GM19397 (cell line): Measurements from ENCODE around the gene TTC21A.

ENCODE experiments used
- ATAC-seq: cut with Tn5 transposase; IDR thresholded peaks from one replicate; pipeline ENCODE4 v1.9.1; 2021; ENCODE audit warnings: mild to moderate bottlenecking, moderate library complexity; ENCODE audit not compliant: unreplicated experiment

The TTC21A gene

GRCh38 chr3:39176025-39176714 is 68.7 kb downstream of the TTC21A start:
- ATAC-seq: no peak

DNA sequence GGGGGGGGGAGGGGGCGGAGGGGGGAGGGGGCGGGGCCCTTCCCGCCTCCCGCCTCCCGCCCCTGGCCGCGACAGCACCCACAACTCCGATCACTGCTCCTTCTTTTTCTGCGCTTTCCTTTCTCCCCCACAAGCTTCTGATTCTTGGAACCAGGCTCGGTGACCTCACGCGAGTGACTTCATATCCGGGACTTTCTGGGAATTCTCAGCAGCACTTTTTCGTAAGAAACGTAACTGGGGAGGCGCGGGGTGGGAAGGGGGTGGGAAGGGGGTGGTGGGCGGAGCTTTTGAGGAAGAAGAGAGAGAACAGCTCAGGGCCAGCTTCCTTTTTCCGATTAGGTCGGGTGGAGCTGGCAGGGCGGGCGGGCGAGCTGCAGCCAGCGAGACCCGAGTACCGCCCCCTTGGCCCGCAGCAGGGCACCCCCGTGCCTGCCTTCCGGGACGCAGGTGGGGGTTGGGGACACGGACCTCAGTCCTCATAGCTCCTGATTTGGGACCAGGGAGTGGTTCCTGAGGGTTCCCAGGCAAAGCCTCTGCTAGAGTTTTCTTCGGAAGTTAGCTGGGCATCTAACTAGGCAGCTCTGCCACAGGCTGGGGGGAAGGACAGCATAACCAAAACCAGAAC is 70.3 kb downstream of the TTC21A start:
- no peak for ATAC-seq

GRCh38 chr3:39178553-39178952 is 71.1 kb downstream of the TTC21A start:
- no peak for ATAC-seq

DNA sequence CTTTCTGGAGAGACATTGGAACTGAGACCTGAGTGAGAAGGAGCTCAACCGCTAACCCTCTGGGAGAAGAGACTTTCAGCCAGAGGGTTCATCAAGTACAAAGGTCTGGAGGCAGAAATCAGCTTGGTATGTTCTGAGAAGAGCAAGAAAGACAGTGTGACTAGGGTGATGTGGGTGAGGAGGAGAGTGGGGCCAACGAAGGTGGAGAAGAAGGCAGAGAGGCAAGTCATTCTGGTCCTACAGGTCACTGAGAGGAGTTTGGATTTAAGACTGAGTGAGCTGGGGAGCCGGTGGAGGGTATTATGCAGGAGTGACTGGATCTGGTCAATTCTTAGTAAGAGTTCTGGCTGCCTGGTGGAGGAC is 72.7 kb downstream of the TTC21A start:
- ATAC-seq: no peak

- ATAC-seq: peak; percentile 90
Measured at GRCh38 chr3:39180546-39181346, 73.3 kb downstream of the TTC21A start.

DNA sequence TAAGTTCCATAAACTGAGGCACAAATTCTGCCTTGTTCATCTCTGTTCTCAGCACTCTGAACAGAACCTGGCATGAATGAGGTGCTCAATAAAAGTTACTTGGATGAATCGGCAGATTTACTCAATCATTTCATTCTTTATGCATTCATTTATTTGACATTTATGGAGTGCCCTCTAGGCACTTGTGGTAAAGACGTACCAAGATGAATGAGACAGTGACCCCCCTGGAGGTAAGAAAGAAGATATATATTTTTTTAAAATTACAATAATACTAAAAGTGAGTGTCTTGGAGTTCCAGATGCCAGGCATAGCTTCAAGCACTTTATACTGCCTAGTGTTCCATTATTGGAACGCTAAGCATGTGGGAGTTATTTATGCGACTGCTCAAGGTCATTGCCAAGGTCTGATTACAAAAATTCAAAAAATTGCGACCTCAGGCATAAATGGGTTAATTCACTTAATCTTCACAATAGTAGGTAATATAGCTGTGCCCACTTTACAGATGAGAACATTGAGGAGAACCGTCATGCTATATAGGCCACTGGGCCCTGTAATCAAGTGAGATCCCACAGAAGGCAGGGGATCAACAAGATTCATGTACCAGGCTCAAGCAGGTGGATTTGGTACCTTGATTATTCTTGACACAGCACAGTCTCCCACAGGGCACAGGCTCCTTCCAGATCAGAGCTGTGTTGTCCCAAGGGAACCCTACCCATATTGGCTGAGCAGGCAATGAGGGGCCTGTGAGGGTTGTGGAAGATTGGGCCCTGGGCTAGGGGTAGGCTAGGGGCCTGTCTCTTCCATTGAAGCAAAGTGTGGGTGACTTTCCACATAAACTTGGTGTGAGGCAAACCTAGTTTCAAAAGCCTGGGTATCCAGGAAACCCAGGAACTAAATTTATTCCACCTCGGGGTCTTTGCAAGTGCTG is 74.2 kb downstream of the TTC21A start:
- ATAC-seq: no peak

DNA sequence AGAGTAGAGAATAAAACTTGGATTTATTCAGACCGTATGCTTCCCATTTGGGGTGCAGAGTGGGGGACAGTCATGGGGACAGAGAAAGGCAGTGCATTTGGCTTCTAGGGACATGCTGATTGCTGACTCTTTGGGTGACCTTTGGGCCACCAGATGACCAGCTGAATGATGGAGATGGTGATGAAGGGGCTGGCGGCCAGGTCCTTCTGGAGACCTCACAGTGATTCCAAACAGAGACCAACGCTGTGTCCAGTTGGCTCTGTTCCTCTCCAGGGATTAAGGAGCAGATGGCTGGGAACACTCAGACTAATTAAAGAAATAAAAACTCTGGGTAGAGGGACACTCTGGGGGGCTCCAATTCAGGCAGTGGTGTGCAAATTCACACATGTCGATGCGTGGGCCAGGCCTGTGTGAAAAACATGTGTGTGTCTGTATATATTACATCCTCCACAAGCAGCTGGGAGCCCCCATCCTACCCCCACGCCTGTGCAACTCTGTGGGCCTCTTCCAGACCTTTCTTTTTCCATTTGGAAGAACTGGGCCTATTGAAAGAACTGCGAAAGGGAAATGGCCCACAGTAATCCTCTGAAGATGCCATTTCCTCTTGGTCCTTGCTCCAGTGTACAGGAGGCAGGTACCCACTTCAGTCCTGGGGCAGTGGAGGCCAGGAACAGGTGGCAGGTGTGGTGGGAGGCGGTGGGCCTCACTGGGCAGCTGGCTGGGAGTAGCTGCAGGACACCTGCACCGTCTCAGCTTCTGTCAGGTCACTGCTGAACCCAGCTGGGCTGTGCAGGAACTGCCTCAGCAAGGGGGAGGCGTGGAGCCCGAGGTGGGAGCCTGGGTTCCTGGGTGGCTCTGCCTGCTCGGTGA is 76.0 kb downstream of the TTC21A start:
- ATAC-seq: no peak

DNA sequence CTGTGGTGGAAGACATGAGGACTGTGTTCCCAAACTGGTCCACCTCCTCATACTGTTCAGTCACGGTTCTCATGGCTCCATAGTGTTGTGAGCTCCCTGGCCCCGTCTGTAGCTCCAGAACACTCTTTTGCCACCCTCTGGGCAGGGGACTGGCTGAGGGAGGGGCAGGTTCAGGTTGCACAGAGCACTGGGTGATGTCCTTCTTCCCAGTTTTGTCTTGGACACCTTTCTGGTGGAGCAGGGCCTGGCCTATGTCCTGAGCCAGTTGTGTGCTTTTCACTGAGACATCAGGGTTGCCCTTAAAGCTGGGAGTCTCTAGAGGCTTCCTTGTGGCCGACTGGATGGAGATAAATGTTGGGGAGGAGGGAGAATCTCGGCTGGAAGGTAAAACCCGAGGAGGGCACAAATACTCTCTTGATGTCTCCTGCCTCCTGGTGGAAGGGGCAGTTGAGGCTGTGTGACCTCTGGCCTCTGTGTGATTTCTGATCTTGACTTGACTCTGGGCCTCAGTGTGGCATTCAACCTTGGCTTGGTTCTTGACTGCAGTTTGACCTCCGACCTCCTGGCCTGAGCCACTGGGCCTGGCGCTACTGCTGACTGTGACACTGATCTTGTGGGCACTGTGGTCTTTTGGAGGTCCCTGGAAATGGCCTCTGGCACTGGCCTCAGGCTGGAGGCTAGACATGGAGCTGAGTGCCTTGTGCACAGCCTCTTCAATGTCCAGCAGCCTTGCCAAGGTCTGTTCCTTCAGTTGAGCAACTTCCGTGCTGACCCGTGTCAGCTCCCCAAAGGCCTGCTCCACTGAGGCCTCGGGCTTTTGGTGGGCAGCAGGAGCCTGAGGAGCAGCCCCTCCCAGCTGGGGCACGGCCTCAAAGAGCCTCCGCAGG is 76.8 kb downstream of the TTC21A start:
- no peak for ATAC-seq

DNA sequence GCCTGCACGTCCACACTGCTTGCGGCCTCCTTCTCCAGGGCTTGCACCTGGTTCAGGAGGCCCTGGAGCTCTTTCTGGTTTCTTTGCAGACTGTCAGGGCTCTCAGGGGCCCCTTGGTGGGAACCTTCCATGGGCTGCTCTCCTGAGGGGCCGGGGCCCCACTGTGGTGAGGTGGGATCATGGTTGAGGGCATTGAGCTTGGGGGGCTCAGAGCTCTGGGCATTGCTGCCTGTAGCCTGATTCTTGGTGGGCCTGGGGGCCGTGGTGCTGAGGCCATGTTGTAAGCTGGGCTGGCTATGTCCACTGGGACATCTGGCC is 77.4 kb downstream of the TTC21A start:
- ATAC-seq: no peak

- no peak for ATAC-seq
Measured at GRCh38 chr3:39185326-39185958, 78.0 kb downstream of the TTC21A start.

DNA sequence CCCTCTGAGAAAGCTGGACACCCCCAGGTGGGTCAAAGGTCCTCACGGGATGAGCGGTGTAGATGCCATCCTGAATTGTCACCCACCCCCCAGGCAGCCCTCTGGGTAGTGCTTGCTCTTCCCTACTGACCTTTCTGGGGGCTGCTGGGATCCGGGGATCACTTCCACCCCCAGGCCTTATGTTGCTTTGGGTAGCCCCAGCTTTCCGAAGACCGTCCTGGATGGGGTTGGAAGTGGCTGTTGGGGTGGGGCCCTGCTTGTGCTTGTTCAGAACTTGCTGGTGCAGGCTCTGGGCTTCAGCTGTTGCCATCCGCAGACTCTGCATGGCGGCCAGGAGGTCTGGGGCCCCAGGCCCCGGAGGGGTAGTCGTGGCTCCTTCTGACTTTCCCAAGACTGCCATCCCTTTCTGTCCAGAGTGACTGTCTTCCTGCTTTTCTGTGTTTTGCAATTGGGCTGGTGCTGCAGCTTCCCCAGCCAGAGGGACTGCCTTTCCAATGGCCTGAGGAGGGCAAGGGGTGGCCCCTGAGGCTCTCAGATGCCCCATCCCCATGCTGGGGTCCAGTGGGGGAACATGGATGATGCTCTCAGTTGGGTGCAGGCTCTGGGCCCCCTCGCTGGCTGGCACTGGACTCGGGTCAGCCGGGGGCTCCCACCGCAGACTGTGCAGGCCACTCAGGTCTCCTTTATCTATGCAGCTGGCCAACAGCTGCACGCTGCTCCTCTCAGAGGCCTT is 78.6 kb downstream of the TTC21A start:
- ATAC-seq: no peak

DNA sequence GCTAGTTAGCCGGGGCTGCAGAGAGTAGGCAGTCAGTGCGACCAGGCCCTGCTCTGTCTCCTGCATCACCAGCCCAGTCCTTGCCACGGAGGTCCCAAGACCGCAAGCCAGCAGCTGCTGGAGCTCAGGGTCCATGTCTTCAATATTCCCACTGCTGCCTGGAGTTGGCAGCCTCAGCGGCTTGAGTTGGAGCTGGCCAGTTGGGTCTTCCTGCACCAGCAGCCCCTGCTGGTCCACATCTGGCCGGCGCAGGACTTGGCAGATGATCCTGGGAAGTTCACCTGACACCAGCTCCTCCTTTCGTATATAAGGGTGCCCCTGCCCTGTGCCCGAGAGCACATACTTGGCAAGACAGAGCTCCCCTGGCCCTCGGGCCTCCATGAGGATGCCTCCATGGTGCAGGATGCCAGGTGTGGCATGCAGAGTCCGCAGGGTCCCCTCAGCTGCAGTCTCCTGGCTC is 79.2 kb downstream of the TTC21A start:
- no peak for ATAC-seq

DNA sequence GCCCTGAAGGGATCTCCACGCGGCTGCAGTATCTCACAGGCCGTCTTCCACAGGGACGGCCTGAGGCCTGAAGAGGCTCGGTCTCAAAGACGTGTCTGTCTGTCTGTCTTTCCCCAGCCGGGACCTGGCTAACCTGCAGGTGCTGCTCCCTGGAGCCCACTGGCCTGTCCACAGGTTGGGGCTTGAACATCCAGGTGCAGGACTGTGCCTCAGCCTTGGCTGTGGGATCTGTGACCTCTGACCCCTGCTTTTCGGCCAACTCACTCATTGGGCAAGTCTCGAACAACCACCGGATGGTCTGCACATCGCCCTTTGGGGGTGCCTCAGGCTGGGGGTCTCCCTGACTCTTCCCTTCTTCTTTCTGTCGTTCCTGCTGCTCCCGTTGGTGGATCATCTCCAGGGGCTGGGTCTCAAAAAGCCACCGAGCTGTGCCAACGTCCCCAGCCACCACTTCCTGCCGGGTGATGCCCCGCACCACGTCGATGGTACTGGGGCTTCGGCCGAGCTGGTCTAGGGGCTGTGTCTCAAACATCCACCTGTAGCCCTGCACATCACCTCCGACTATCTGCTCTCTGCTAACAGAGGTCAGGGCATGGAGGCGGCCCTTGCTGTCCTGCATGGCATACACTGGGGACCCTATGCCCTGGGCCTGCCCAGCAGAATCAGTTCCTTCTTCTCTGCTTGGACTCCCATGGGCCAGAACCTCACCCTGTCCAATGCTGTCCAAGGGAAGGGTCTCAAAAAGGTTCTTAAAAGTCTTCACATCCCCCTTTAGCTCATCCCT is 80.1 kb downstream of the TTC21A start:
- ATAC-seq: no peak
